Pancreas (tissue), 10 donors: ENCODE measurements around the gene ZSWIM6. TPM values are rescaled to one million over a fixed set of nuclear protein-coding genes. Genes with fewer than 3 reads are reported as not detected.
"Not testable (repeated sequence)": the region's sequence is repeated elsewhere in the genome, so short reads cannot be mapped to it uniquely, and the experiment has no call there.

Experiments
- ATAC-seq, 4 donors: fragments of 200-7000 bp; cut with Tn5 transposase; one replicate each; pipeline versions ENCODE4 v1.8.0 to v1.9.1; 2020; ENCODE audit warnings: mild to moderate bottlenecking in 4 of 4, moderate library complexity in 4 of 4
- DNase-seq, 6 donors: peaks; one replicate each; pipeline ENCODE4 v3.0.0-alpha.2; 2020
- FAIRE-seq: peaks from 2 replicates; lab custom pipeline; 2012; peaks lifted over from hg19 to GRCh38; lab: Jason Lieb, UNC
- H3K27ac ChIP-seq, 4 donors: fragments of 200-600 bp; sonication (generic); 1 replicate in 3 of 4; 2 replicates in 1 of 4; pipeline versions ENCODE4 v1.5.0 to v1.8.0; 2020
- H3K27me3 ChIP-seq, 4 donors: fragments of 200-600 bp; one replicate each; pipeline ENCODE4 v1.8.0; 2021
- H3K36me3 ChIP-seq, 3 donors: fragments of 200-600 bp; sonication (generic) in 1 of 3; one replicate each; pipeline versions ENCODE4 v1.5.0 to v1.8.0; 2020 to 2021
- H3K4me1 ChIP-seq, 3 donors: fragments of 200-600 bp; one replicate each; pipeline ENCODE4 v1.8.0; 2021
- H3K4me3 ChIP-seq, 4 donors: fragments of 200-600 bp; sonication (generic) in 2 of 4; one replicate each; pipeline versions ENCODE4 v1.5.0 to v1.8.0; 2020 to 2021
- H3K9me3 ChIP-seq, 4 donors: fragments of 200-600 bp; one replicate each; pipeline ENCODE4 v1.8.0; 2021
- CTCF ChIP-seq, 4 donors: fragments of 200-600 bp; sonication (generic) in 3 of 4; IDR thresholded peaks; one replicate each; pipeline versions ENCODE4 v1.5.0 to v1.8.0; 2021; ENCODE audit warnings: antibody characterized with exemption in 4 of 4
- WGBS, 2 donors: extraction: QIAGEN DNeasy Blood & Tissue Kit; methylation state at CpG; one replicate each; pipeline ENCODE4 v1.1.7; 2013; 5-methylcytosine and 5-hydroxymethylcytosine counted together
- intact Hi-C, 3 donors: fragments of 100-400 bp; cut with DNase I; formaldehyde crosslinking; loops; one replicate each; pipeline versions ENCODE4 v1.11.1 to v1.14.2; 2022
- polyA plus RNA-seq, 2 donors: library from polyadenylated mRNA; stranded (reverse); fragments of 200-250 nt; gene quantifications; one replicate each; pipeline ENCODE4 v1.2.3, GENCODE V29; 2013
- total RNA-seq, 6 donors: library from RNA; stranded (reverse); fragmentation: NEBNext Ultra II Directional in 4 of 6; extraction: Animal tissue kit (Norgen Biotek cat#: 25700) in 4 of 6; gene quantifications; one replicate each; pipeline versions ENCODE4 v1.2.1 to v1.2.4, GENCODE V29; 2021 to 2023
- donor health status: healthy with polysubstance abuse.
- donor health status: DM: no; HTN: no; CAD: no; lungs with moderate emphysema.
- donor health status: DM: no; HTN: no; CAD: no.
- donor health status: control.
- donor health status: control.
- donor health status: Bipolar disorder and iron deficiency.
- donor health status: DM: yes; HTN: yes; CAD: no.
- donor health status: DM: no; HTN: no; CAD: no.
- donor health status: DM: no; HTN: no; CAD: no.
- donor health status: DM: yes; HTN: yes; CAD: no.

The ZSWIM6 gene
- total and polyA plus RNA-seq, 8 donors = 3.6 to 12.9 (median 6.2) TPM

- H3K4me3 ChIP-seq = no peak overlapping the region
- no peak overlapping the region for H3K27ac ChIP-seq
- ATAC-seq = no peak
- H3K9me3 ChIP-seq = no peaks in the 10 kb centered on the region
- no peaks in the 10 kb centered on the region for H3K36me3 ChIP-seq
- WGBS, 2 donors = 98% methylated on average over 2 of the region's 2 CpGs
- TF ChIP-seq CTCF (IDR thresholded peaks at IDR 0.05) = no peak
- no peaks in the 10 kb centered on the region for H3K27me3 ChIP-seq
- intact Hi-C loops = loop anchor here in 1 of 3 donors (10.0 kb wide), 1 partner anchor 56 kb away; no protein-coding TSS in a partner anchor
- no peak for FAIRE-seq
- no peak for DNase-seq
- peaks cover 3 to 10% (median 10%) of the 10 kb centered on the region in 3 donors for H3K4me1 ChIP-seq
Observed at GRCh38 chr5:61419106-61419505, 87.0 kb downstream of the ZSWIM6 start.

GRCh38 chr5:61420016-61420415, 88.0 kb downstream of the ZSWIM6 start:
- no peak for TF ChIP-seq CTCF (IDR thresholded peaks at IDR 0.05)
- WGBS, 2 donors = 78% methylated on average over 1 of the region's 1 CpG
- no peak overlapping the region for H3K27ac ChIP-seq
- FAIRE-seq (no peak), DNase-seq (no peak), ATAC-seq (no peak)
- intact Hi-C loops = no loop called here
- no peaks in the 10 kb centered on the region for H3K27me3 ChIP-seq
- H3K4me1 ChIP-seq = peaks cover 3 to 10% (median 10%) of the 10 kb centered on the region in 3 donors
- H3K4me3 ChIP-seq = no peak overlapping the region
- H3K36me3 ChIP-seq = no peaks in the 10 kb centered on the region
- H3K9me3 ChIP-seq = no peaks in the 10 kb centered on the region

- intact Hi-C loops, H3K27ac ChIP-seq, ATAC-seq, H3K36me3 ChIP-seq, H3K4me1 ChIP-seq, H3K9me3 ChIP-seq, H3K4me3 ChIP-seq, DNase-seq, H3K27me3 ChIP-seq, FAIRE-seq: not testable (repeated sequence)
Observed at GRCh38 chr5:61421262-61421661, 89.2 kb downstream of the ZSWIM6 start.

GRCh38 chr5:61423487-61424145, 91.6 kb downstream of the ZSWIM6 start:
- DNase-seq = no peak
- FAIRE-seq = no peak
- Histone ChIP-seq H3K4me1 (peaks cover 0 to 3% (median 0%) of the 10 kb centered on the region in 3 donors), H3K9me3 (no peaks in the 10 kb centered on the region), H3K36me3 (no peaks in the 10 kb centered on the region), H3K27me3 (no peaks in the 10 kb centered on the region), H3K4me3 (no peak overlapping the region), H3K27ac (no peak overlapping the region)
- ATAC-seq = peak in 1 of 4 donors; percentile 24
- no peak for TF ChIP-seq CTCF (IDR thresholded peaks at IDR 0.05)
- intact Hi-C loops = no loop called here
- 51 to 59% methylated on average over 3 of the region's 3 CpGs for WGBS, 2 donors

GRCh38 chr5:61425918-61426317, 93.9 kb downstream of the ZSWIM6 start:
- Histone ChIP-seq H3K9me3 (no peaks in the 10 kb centered on the region), H3K27me3 (no peaks in the 10 kb centered on the region), H3K27ac (no peak overlapping the region), H3K4me1 (peaks cover 6 to 24% (median 7%) of the 10 kb centered on the region in 3 donors), H3K36me3 (no peaks in the 10 kb centered on the region), H3K4me3 (no peak overlapping the region)
- DNase-seq (no peak), ATAC-seq (no peak), FAIRE-seq (no peak)
- 95 to 96% methylated on average over 1 of the region's 1 CpG for WGBS, 2 donors
- no peak for TF ChIP-seq CTCF (IDR thresholded peaks at IDR 0.05)
- intact Hi-C loops = no loop called here
